ENCODE data around the gene BBC3.

DNA sequence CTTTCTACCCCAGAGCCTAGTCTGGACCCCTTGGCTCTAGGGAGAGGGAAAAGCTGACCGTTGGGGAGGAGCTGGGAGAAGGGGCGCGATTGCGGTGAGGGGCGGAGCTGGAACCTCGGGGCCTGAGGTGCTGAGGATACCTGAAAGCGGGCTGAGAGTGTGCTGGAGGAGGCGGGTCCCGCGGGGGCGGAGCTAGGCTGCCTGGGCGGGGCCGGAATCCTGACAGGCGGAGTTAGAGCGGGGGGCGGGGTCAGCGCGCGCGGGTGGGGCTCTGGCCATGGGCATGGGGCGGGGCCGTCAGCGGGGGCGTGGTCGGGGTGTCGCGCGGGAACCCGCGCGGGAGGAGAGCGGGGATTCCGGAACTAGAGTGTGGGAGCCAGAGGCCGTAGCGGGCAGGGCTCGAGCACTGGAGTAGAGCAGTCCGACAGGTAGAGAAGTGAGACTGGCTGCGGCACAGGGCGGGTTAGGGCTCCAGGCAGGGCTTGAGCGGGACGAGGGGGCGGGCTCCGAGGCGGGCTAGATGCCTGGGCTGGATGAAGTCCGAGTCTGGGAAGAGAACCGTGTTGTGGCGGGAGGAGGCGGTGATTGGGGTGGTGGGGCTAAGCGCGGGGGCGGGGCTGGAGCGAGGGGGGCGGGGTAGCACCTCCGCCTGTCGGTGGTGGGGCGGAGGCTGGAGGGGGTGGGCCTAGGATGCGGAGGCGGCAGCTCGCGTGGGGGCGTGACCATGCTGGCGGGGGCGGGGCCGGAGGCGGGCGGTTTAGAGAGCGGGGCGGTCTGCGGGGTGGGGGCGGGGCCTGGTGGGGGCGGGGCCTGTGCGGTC lies 43.3 kb upstream of the BBC3 start, which contains the start of gene INAFM1:
- TF ChIP-seq GATA2 (IDR thresholded peaks at IDR 0.05; ENCODE audit: low read depth, low read length), result no peak
- TF ChIP-seq GATA3 (IDR thresholded peaks at IDR 0.05; ENCODE audit: low read depth, low read length), result no peak
